Measurements from ENCODE around the gene ABI3BP. TPM values are rescaled to one million over a fixed set of nuclear protein-coding genes. Genes with fewer than 3 reads are reported as not detected.

Gene ABI3BP
- total RNA-seq, 1 donor from 2014 or later: 2.2 TPM

- no peak for TF ChIP-seq CTCF (IDR thresholded peaks at IDR 0.05; ENCODE audit: unreplicated experiment)
Observed at GRCh38 chr3:100891827-100892226, 101.4 kb downstream of the ABI3BP start.

GRCh38 chr3:100891033-100891432 is 102.2 kb downstream of the ABI3BP start:
- no peaks in the 10 kb centered on the region for H3K9me3 Mint-ChIP-seq
- H3K4me1 Mint-ChIP-seq: no peaks in the 10 kb centered on the region
- TF ChIP-seq CTCF (IDR thresholded peaks at IDR 0.05; ENCODE audit: unreplicated experiment): no peak
- no peaks in the 10 kb centered on the region for H3K36me3 Mint-ChIP-seq
- no peak overlapping the region for H3K27ac Mint-ChIP-seq
- H3K27me3 Mint-ChIP-seq (ENCODE audit: low read depth): peaks cover 32% of the 10 kb centered on the region
- no peak for DNase-seq (ENCODE audit: low spot score in 2 of 2, unreplicated experiment in 2 of 2)
- no peak overlapping the region for H3K4me3 Mint-ChIP-seq

More at GRCh38 chr3:100891827-100892226, 101.4 kb downstream of the ABI3BP start:
- DNase-seq (ENCODE audit: low spot score in 2 of 2, unreplicated experiment in 2 of 2): no peak
- no peak overlapping the region for H3K4me3 Mint-ChIP-seq
- no peaks in the 10 kb centered on the region for H3K36me3 Mint-ChIP-seq
- H3K4me1 Mint-ChIP-seq: no peaks in the 10 kb centered on the region
- H3K9me3 Mint-ChIP-seq: no peaks in the 10 kb centered on the region
- H3K27me3 Mint-ChIP-seq (ENCODE audit: low read depth): peaks cover 31% of the 10 kb centered on the region
- H3K27ac Mint-ChIP-seq: no peak overlapping the region

DNA sequence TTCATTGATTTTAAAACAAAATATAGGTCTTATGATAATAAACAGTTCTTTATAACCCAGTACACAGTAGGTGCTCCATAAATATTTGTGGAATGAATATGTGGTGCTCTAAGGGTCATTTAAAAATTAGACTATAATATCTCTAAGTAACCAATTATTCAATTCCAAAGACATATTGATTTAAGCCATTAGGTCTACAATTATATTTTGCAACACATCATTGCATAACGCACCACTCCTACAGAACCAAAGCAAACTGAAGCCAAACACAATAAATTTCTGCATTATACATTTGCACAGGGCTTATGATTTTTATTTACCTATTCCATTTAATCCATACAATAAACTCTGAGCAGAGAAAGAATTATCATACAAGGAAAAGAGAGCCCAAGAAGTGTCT is 104.3 kb downstream of the ABI3BP start:
- no peak for TF ChIP-seq CTCF (IDR thresholded peaks at IDR 0.05; ENCODE audit: unreplicated experiment)
- H3K27ac Mint-ChIP-seq: no peak overlapping the region
- no peak for DNase-seq (ENCODE audit: low spot score in 2 of 2, unreplicated experiment in 2 of 2)
- H3K36me3 Mint-ChIP-seq: no peaks in the 10 kb centered on the region
- no peaks in the 10 kb centered on the region for H3K4me1 Mint-ChIP-seq
- H3K9me3 Mint-ChIP-seq: no peaks in the 10 kb centered on the region
- no peak overlapping the region for H3K4me3 Mint-ChIP-seq
- H3K27me3 Mint-ChIP-seq (ENCODE audit: low read depth): peaks cover 40% of the 10 kb centered on the region

GRCh38 chr3:100882571-100882984 is 110.6 kb downstream of the ABI3BP start:
- Mint-ChIP-seq H3K27me3 (ENCODE audit: low read depth) (peaks cover 21% of the 10 kb centered on the region), H3K27ac (no peak overlapping the region), H3K4me1 (no peaks in the 10 kb centered on the region), H3K4me3 (no peak overlapping the region), H3K9me3 (no peaks in the 10 kb centered on the region), H3K36me3 (no peaks in the 10 kb centered on the region)
- no peak for TF ChIP-seq CTCF (IDR thresholded peaks at IDR 0.05; ENCODE audit: unreplicated experiment)
- DNase-seq (ENCODE audit: low spot score in 2 of 2, unreplicated experiment in 2 of 2): no peak

DNA sequence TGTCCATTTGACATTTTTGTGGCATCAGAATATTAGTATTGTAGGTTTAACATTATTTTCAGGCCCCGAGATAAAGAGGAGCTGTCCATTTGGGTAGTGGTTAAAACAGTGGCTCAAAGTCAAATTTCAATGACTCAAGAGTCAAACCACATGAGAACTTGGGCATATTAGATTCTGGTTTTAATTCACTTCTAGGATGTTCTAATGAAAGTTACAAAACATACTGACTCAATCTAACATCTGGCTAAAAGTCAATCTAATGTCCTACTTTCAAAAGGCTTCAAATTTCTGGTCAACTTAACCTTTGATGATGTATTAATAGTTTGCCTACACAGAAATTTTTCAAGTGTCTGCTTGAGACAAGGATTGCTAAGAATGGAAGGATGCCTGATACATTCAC is 112.4 kb downstream of the ABI3BP start:
- DNase-seq (ENCODE audit: low spot score in 2 of 2, unreplicated experiment in 2 of 2): no peak
- Mint-ChIP-seq H3K4me1 (no peaks in the 10 kb centered on the region), H3K27me3 (ENCODE audit: low read depth) (peaks cover 20% of the 10 kb centered on the region), H3K36me3 (no peaks in the 10 kb centered on the region), H3K4me3 (no peak overlapping the region), H3K27ac (no peak overlapping the region), H3K9me3 (no peaks in the 10 kb centered on the region)
- TF ChIP-seq CTCF (IDR thresholded peaks at IDR 0.05; ENCODE audit: unreplicated experiment): no peak

DNA sequence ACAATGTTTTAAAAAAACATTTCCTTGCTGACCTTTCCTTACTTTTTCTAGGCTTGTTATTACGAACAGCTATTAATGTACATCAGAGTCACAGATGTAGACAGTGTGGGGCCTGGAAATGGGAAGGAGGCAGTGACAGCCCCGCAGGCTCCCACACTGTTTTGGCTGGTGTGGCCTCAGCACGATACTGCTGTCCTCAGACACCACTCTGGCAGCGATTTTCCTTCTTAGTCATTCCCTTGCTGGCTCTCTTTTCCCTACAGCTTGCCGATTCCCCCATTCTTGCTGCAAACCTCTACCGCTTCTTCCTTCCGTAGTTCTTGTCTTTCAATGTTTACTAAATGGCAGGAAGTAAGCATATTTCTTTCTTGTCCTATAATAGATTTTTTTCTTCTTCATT is 113.1 kb downstream of the ABI3BP start:
- Mint-ChIP-seq H3K36me3 (no peaks in the 10 kb centered on the region), H3K9me3 (no peaks in the 10 kb centered on the region), H3K4me1 (no peaks in the 10 kb centered on the region), H3K4me3 (no peak overlapping the region), H3K27me3 (ENCODE audit: low read depth) (peaks cover 20% of the 10 kb centered on the region), H3K27ac (no peak overlapping the region)
- no peak for TF ChIP-seq CTCF (IDR thresholded peaks at IDR 0.05; ENCODE audit: unreplicated experiment)
- DNase-seq (ENCODE audit: low spot score in 2 of 2, unreplicated experiment in 2 of 2): no peak

Data from mesothelial cell of epicardium (in vitro differentiated cells).